CD14-positive monocyte (primary cell): Measurements from ENCODE around the gene CREBBP. TPM values are rescaled to one million over a fixed set of nuclear protein-coding genes. Genes with fewer than 3 reads are reported as not detected.
A peak's percentile ranks its signal among the peaks of the same experiment; 100 is the strongest.

Experiments
- DNase-seq, 3 donors: peaks; one replicate each; pipeline ENCODE4 v3.0.0-alpha.2; 2011 to 2022
- H2AFZ ChIP-seq: 2 replicates; pipeline ENCODE4 v1.6.0; 2012; ENCODE audit warnings: mild to moderate bottlenecking, low read depth, low read length, inconsistent platforms; ENCODE audit not compliant: insufficient read depth, poor library complexity, severe bottlenecking
- H3K27ac ChIP-seq, 2 donors: 1 replicate in 1 of 2; 2 replicates in 1 of 2; pipeline ENCODE4 v1.5.1; 2012 to 2013; ENCODE audit warnings: low read length in 2 of 2, control low read depth in 1 of 2, inconsistent platforms in 1 of 2, low read depth in 1 of 2, mild to moderate bottlenecking in 1 of 2
- H3K27me3 ChIP-seq, 2 donors: one replicate each; pipeline versions ENCODE4 v1.6.0 to v1.6.1; 2011 to 2013; ENCODE audit warnings: low read length in 2 of 2; ENCODE audit not compliant: control insufficient read depth in 2 of 2, insufficient read depth in 2 of 2
- H3K36me3 ChIP-seq, 2 donors: replicated peaks in 1 of 2; 1 replicate in 1 of 2; 2 replicates in 1 of 2; pipeline versions ENCODE4 v1.5.1 to v1.6.1; 2012 to 2013; ENCODE audit warnings: low read length in 2 of 2, control low read depth in 1 of 2, inconsistent platforms in 1 of 2, mild to moderate bottlenecking in 1 of 2; ENCODE audit not compliant: insufficient read depth in 2 of 2, control insufficient read depth in 1 of 2
- H3K4me1 ChIP-seq, 2 donors: 1 replicate in 1 of 2; 2 replicates in 1 of 2; pipeline versions ENCODE4 v1.5.1 to v1.6.1; 2012 to 2013; ENCODE audit warnings: low read length in 2 of 2, control low read depth in 1 of 2, inconsistent platforms in 1 of 2, mild to moderate bottlenecking in 1 of 2, moderate library complexity in 1 of 2; ENCODE audit not compliant: insufficient read depth in 2 of 2, control insufficient read depth in 1 of 2
- H3K4me2 ChIP-seq: replicated peaks from 2 replicates; pipeline ENCODE3; 2012; ENCODE audit warnings: low read length, moderate library complexity, mild to moderate bottlenecking; ENCODE audit not compliant: poor library complexity, severe bottlenecking; ENCODE audit errors: extremely low read depth
- H3K4me3 ChIP-seq, 3 experiments: fragments of 200-600 bp in 1 of 3; sonication (generic) in 1 of 3; replicated peaks in 1 of 3; 1 replicate in 2 of 3; 2 replicates in 1 of 3; pipeline ENCODE4 v1.5.1; 2011 to 2013; ENCODE audit warnings: low read length in 3 of 3, mild to moderate bottlenecking in 3 of 3, control low read depth in 2 of 3, low read depth in 2 of 3, inconsistent platforms in 1 of 3, moderate library complexity in 1 of 3
- H3K79me2 ChIP-seq: 2 replicates; pipeline ENCODE4 v1.6.0; 2012; ENCODE audit warnings: mild to moderate bottlenecking, control low read depth, inconsistent platforms, low read length, moderate library complexity; ENCODE audit not compliant: insufficient read depth
- H3K9ac ChIP-seq: 2 replicates; pipeline ENCODE4 v1.6.0; 2017; ENCODE audit warnings: low read length, mild to moderate bottlenecking; ENCODE audit not compliant: insufficient read depth, poor library complexity, severe bottlenecking
- H3K9me3 ChIP-seq, 2 donors: replicated peaks in 1 of 2; 1 replicate in 1 of 2; 2 replicates in 1 of 2; pipeline versions ENCODE4 v1.5.1 to v1.6.1; 2012 to 2013; ENCODE audit warnings: low read length in 2 of 2, control low read depth in 1 of 2; ENCODE audit not compliant: control insufficient read depth in 1 of 2, insufficient read depth in 1 of 2
- H4K20me1 ChIP-seq: 2 replicates; pipeline ENCODE4 v1.6.0; 2012; ENCODE audit warnings: mild to moderate bottlenecking, low read length, control low read depth, moderate library complexity; ENCODE audit not compliant: insufficient read depth
- H3K27ac Mint-ChIP-seq, 7 donors: one replicate each; pipeline ENCODE4 v1.8.0; 2020; ENCODE audit warnings: mild to moderate bottlenecking in 7 of 7, mixed read lengths in 7 of 7, moderate library complexity in 6 of 7, inconsistent platforms in 2 of 7
- H3K27me3 Mint-ChIP-seq, 3 donors: one replicate each; pipeline ENCODE4 v1.8.0; 2021 to 2022; ENCODE audit warnings: low read depth in 3 of 3, mild to moderate bottlenecking in 3 of 3, mixed read lengths in 3 of 3, moderate library complexity in 3 of 3, inconsistent platforms in 1 of 3
- H3K36me3 Mint-ChIP-seq, 2 donors: one replicate each; pipeline ENCODE4 v1.8.0; 2020; ENCODE audit warnings: mixed read lengths in 2 of 2, inconsistent platforms in 1 of 2, mild to moderate bottlenecking in 1 of 2
- H3K4me1 Mint-ChIP-seq: one replicate; pipeline ENCODE4 v1.8.0; 2020; ENCODE audit warnings: mild to moderate bottlenecking, mixed read lengths
- H3K4me3 Mint-ChIP-seq, 2 donors: one replicate each; pipeline ENCODE4 v1.8.0; 2020; ENCODE audit warnings: mild to moderate bottlenecking in 2 of 2, mixed read lengths in 2 of 2, moderate library complexity in 1 of 2
- H3K9me3 Mint-ChIP-seq, 7 donors: one replicate each; pipeline ENCODE4 v1.8.0; 2020 to 2022; ENCODE audit warnings: mixed read lengths in 7 of 7, mild to moderate bottlenecking in 6 of 7, moderate library complexity in 6 of 7, inconsistent platforms in 2 of 7
- WGBS: methylation state at CpG from one replicate; pipeline ENCODE4 v1.1.5; 2013; ENCODE audit warnings: missing lambda C conversion rate; ENCODE audit not compliant: insufficient coverage; 5-methylcytosine and 5-hydroxymethylcytosine counted together
- intact Hi-C, 2 donors: fragments of 100-400 bp; cut with micrococcal nuclease; formaldehyde crosslinking; loops; one replicate each; pipeline versions ENCODE4 v1.15.0 to v1.15.1; 2023
- polyA plus RNA-seq, 3 donors: library from polyadenylated mRNA; depleted of rRNA in 1 of 3; unstranded in 2 of 3; stranded (reverse) in 1 of 3; fragments of 300-500 nt in 2 of 3; fragments of >200 nt in 1 of 3; fragmentation: Illumina TruSeq in 2 of 3; gene quantifications; 1 replicate in 2 of 3; 2 replicates in 1 of 3; pipeline ENCODE4 v1.2.3, GENCODE V29; 2012 to 2021
- TF ChIP-seq, protein P1 (sequence below): fragments of 200-600 bp; IDR thresholded peaks from one replicate; pipeline ENCODE4 v1.8.0; 2022; ENCODE audit warnings: antibody characterized with exemption, mild to moderate bottlenecking

The CREBBP gene
- polyA plus RNA-seq, 3 donors, result 2.1 to 26.9 (median 6.2) TPM

GRCh38 chr16:3856367-3857141 lies 24.0 kb downstream of the CREBBP start:
- H3K4me1 ChIP-seq, result peaks cover 89 to 91% of the 10 kb centered on the region in 2 donors
- Mint-ChIP-seq H3K27me3 (peaks cover 0 to 4% (median 0%) of the 10 kb centered on the region in 3 donors), H3K9me3 (no peaks in the 10 kb centered on the region), H3K36me3 (peaks cover 6 to 15% of the 10 kb centered on the region in 2 donors), H3K4me3 (peak overlapping the region; percentile 71 to 92), H3K27ac (peak overlapping the region; percentile 92 to 98 (median 95)), H3K4me1 (peaks cover 88% of the 10 kb centered on the region)
- H3K27ac ChIP-seq, result peak overlapping the region; percentile 77 to 82
- intact Hi-C loops, result loop anchor here in 1 of 2 donors (2.0 kb wide), 1 partner anchor 22 kb away; no protein-coding TSS in a partner anchor
- TF ChIP-seq, protein P1, sequence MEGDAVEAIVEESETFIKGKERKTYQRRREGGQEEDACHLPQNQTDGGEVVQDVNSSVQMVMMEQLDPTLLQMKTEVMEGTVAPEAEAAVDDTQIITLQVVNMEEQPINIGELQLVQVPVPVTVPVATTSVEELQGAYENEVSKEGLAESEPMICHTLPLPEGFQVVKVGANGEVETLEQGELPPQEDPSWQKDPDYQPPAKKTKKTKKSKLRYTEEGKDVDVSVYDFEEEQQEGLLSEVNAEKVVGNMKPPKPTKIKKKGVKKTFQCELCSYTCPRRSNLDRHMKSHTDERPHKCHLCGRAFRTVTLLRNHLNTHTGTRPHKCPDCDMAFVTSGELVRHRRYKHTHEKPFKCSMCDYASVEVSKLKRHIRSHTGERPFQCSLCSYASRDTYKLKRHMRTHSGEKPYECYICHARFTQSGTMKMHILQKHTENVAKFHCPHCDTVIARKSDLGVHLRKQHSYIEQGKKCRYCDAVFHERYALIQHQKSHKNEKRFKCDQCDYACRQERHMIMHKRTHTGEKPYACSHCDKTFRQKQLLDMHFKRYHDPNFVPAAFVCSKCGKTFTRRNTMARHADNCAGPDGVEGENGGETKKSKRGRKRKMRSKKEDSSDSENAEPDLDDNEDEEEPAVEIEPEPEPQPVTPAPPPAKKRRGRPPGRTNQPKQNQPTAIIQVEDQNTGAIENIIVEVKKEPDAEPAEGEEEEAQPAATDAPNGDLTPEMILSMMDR, result no peak
- DNase-seq, result peak in 2 of 3 donors; percentile 16 to 30
- no CpG with 5 or more reads among the region's 6 CpGs for WGBS
- H3K9me3 ChIP-seq, result no peaks in the 10 kb centered on the region
- peak overlapping the region; percentile 85 for H3K4me2 ChIP-seq
- peaks cover 0 to 3% of the 10 kb centered on the region in 2 donors for H3K36me3 ChIP-seq
- H3K27me3 ChIP-seq, result no peaks in the 10 kb centered on the region
- peak overlapping the region; percentile 13 to 68 (median 28) for H3K4me3 ChIP-seq
- H2AFZ ChIP-seq, result peak overlapping the region; percentile 52
- H3K79me2 ChIP-seq, result peaks cover 99% of the 10 kb centered on the region
- H4K20me1 ChIP-seq, result peaks cover 92% of the 10 kb centered on the region
- H3K9ac ChIP-seq, result peak overlapping the region; percentile 41

DNA sequence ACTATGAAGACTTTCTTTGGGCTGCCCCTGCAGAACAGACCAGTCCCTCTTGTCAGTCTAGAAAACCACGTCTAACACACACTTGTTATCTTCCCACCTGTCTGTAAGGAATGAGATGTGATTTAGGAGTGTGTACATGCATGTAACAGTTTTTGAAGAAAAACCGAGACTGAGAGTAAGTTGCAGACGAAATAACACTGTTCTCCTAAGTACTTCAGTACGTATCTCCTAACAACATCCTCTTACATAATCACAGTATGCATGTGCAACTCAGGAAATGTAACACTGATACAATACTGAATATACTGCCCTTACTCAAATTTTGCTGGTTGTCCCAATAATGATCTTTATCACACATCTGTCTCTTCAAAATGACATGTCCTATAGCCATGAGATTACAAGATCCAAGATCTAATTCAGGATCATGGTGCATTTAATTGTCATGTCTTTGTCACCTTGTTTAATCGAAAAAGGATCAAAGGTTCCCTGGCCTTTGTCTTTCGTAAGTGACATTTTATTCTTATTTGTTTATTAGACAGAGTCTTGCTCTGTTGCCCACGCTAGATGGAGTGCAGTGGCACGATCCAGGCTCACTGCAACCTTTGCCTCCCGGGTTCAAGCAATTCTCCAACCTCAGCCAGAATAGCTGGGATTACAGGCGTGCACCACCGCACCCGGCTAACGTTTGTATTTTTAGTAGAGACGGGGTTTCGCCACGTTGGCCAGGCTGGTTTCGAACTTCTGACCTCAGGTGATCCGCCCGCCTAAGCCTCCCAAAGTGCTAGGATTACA lies 25.6 kb downstream of the CREBBP start:
- TF ChIP-seq, protein P1, result no peak
- Mint-ChIP-seq H3K27me3 (peaks cover 0 to 4% (median 2%) of the 10 kb centered on the region in 3 donors), H3K4me1 (peaks cover 75% of the 10 kb centered on the region), H3K9me3 (no peaks in the 10 kb centered on the region), H3K27ac (peak overlapping the region; percentile 88 to 97 (median 93)), H3K4me3 (peak overlapping the region; percentile 54 to 87), H3K36me3 (peaks cover 14 to 20% of the 10 kb centered on the region in 2 donors)
- 63% methylated on average over 6 of the region's 19 CpGs for WGBS
- peaks cover 10 to 11% of the 10 kb centered on the region in 2 donors for H3K36me3 ChIP-seq
- H2AFZ ChIP-seq, result no peak overlapping the region
- no peaks in the 10 kb centered on the region for H3K9me3 ChIP-seq
- peak overlapping the region in 2 of 3 experiments; percentile 30 to 64 for H3K4me3 ChIP-seq
- peaks cover 74 to 76% of the 10 kb centered on the region in 2 donors for H3K4me1 ChIP-seq
- peak overlapping the region; percentile 35 for H3K9ac ChIP-seq
- peak overlapping the region; percentile 77 to 85 for H3K27ac ChIP-seq
- peak overlapping the region; percentile 85 for H3K4me2 ChIP-seq
- peak in 2 of 3 donors; percentile 54 to 57 for DNase-seq
- no peaks in the 10 kb centered on the region for H3K27me3 ChIP-seq
- intact Hi-C loops, result loop anchor here in 1 of 2 donors (2.0 kb wide), 1 partner anchor 24 kb away; no protein-coding TSS in a partner anchor
- H3K79me2 ChIP-seq, result peaks cover 99% of the 10 kb centered on the region
- peaks cover 92% of the 10 kb centered on the region for H4K20me1 ChIP-seq
